H1 (cell line): ENCODE results near the gene BIRC5.

Experiments
- CREB1 ChIP-seq: IDR thresholded peaks from 2 replicates; pipeline ENCODE4 v1.6.1; 2012; ENCODE audit warnings: inconsistent platforms
- CTCF ChIP-seq, 3 experiments: IDR thresholded peaks; 1 replicate in 2 of 3; 2 replicates in 1 of 3; pipeline versions ENCODE4 v1.5.1 to v1.6.1; 2011; ENCODE audit warnings: low read length in 3 of 3, mild to moderate bottlenecking in 3 of 3, inconsistent platforms in 2 of 3, low read depth in 1 of 3, moderate library complexity in 1 of 3; ENCODE audit not compliant: insufficient read depth in 1 of 3; ENCODE audit errors: control extremely low read depth in 1 of 3
- EP300 ChIP-seq, 2 experiments: IDR thresholded peaks; 1 replicate in 1 of 2; 2 replicates in 1 of 2; pipeline ENCODE4 v1.6.1; 2011 to 2012; ENCODE audit warnings: low read depth in 2 of 2, low read length in 2 of 2, mild to moderate bottlenecking in 2 of 2, borderline replicate concordance in 1 of 2, inconsistent platforms in 1 of 2, moderate library complexity in 1 of 2
- EZH2 ChIP-seq: fragments of 200-600 bp; sonication (generic); IDR thresholded peaks from 2 replicates; pipeline ENCODE4 v1.7.1; 2012; ENCODE audit warnings: low read depth, mild to moderate bottlenecking, moderate library complexity, low read length, inconsistent platforms; ENCODE audit not compliant: severe bottlenecking
- KDM1A ChIP-seq: fragments of 200-600, 300-600 bp; sonication (generic); IDR thresholded peaks from 2 replicates; pipeline ENCODE4 v1.7.1; 2016; ENCODE audit warnings: mild to moderate bottlenecking, low read length, borderline replicate concordance
- POLR2A ChIP-seq, 2 experiments: IDR thresholded peaks; 1 replicate in 1 of 2; 2 replicates in 1 of 2; pipeline ENCODE4 v1.6.1; 2011; ENCODE audit warnings: low read depth in 2 of 2, low read length in 2 of 2, mild to moderate bottlenecking in 2 of 2; ENCODE audit errors: control extremely low read depth in 1 of 2
- POLR2AphosphoS5 ChIP-seq: IDR thresholded peaks from 2 replicates; pipeline ENCODE4 v1.6.1; 2011; ENCODE audit warnings: low read depth, low read length
- SIN3A ChIP-seq, 2 experiments: IDR thresholded peaks in 1 of 2; conservative IDR thresholded peaks in 1 of 2; 2 replicates each; pipeline ENCODE4 v1.6.1; 2011 to 2012; ENCODE audit warnings: low read length in 2 of 2, improper control_type of control experiment in 1 of 2, low read depth in 1 of 2, mild to moderate bottlenecking in 1 of 2
- TBP ChIP-seq: IDR thresholded peaks from 2 replicates; pipeline ENCODE4 v1.6.1; 2011; ENCODE audit warnings: low read depth, low read length, improper control_type of control experiment
- YY1 ChIP-seq: IDR thresholded peaks from 2 replicates; pipeline ENCODE4 v1.6.1; 2011; ENCODE audit warnings: low read depth, mild to moderate bottlenecking, low read length

- TF ChIP-seq POLR2A (IDR thresholded peaks at IDR 0.05; ENCODE audit: control extremely low read depth in 1 of 2, low read depth in 2 of 2, low read length in 2 of 2) (no peak), CTCF (IDR thresholded peaks at IDR 0.05; ENCODE audit: control extremely low read depth in 1 of 3, insufficient read depth in 1 of 3, low read depth in 1 of 3, low read length in 3 of 3) (no peak), EP300 (IDR thresholded peaks at IDR 0.05; ENCODE audit: borderline replicate concordance in 1 of 2, low read depth in 2 of 2, low read length in 2 of 2) (no peak), YY1 (no peak), CREB1 (no peak), POLR2AphosphoS5 (no peak), TBP (no peak), KDM1A (no peak), EZH2 (no peak), SIN3A (conservative IDR thresholded peaks at IDR 0.05 in 1 of 2, IDR thresholded peaks at IDR 0.05 in 1 of 2; ENCODE audit: low read depth in 1 of 2, low read length in 2 of 2) (no peak)
Measured at GRCh38 chr17:78264590-78264989, 50.5 kb downstream of the BIRC5 start.
